Pancreas (tissue), 10 donors: ENCODE measurements around the gene ZNF784. TPM values are rescaled to one million over a fixed set of nuclear protein-coding genes. Genes with fewer than 3 reads are reported as not detected.

ENCODE experiments used
- ATAC-seq, 4 donors: fragments of 200-7000 bp; cut with Tn5 transposase; one replicate each; pipeline versions ENCODE4 v1.8.0 to v1.9.1; 2020; ENCODE audit warnings: mild to moderate bottlenecking in 4 of 4, moderate library complexity in 4 of 4
- DNase-seq, 6 donors: peaks; one replicate each; pipeline ENCODE4 v3.0.0-alpha.2; 2020
- FAIRE-seq: peaks from 2 replicates; lab custom pipeline; 2012; peaks lifted over from hg19 to GRCh38; lab: Jason Lieb, UNC
- H3K27ac ChIP-seq, 4 donors: fragments of 200-600 bp; sonication (generic); 1 replicate in 3 of 4; 2 replicates in 1 of 4; pipeline versions ENCODE4 v1.5.0 to v1.8.0; 2020
- H3K27me3 ChIP-seq, 4 donors: fragments of 200-600 bp; one replicate each; pipeline ENCODE4 v1.8.0; 2021
- H3K36me3 ChIP-seq, 3 donors: fragments of 200-600 bp; sonication (generic) in 1 of 3; one replicate each; pipeline versions ENCODE4 v1.5.0 to v1.8.0; 2020 to 2021
- H3K4me1 ChIP-seq, 3 donors: fragments of 200-600 bp; one replicate each; pipeline ENCODE4 v1.8.0; 2021
- H3K4me3 ChIP-seq, 4 donors: fragments of 200-600 bp; sonication (generic) in 2 of 4; one replicate each; pipeline versions ENCODE4 v1.5.0 to v1.8.0; 2020 to 2021
- H3K9me3 ChIP-seq, 4 donors: fragments of 200-600 bp; one replicate each; pipeline ENCODE4 v1.8.0; 2021
- CTCF ChIP-seq, 4 donors: fragments of 200-600 bp; sonication (generic) in 3 of 4; IDR thresholded peaks; one replicate each; pipeline versions ENCODE4 v1.5.0 to v1.8.0; 2021; ENCODE audit warnings: antibody characterized with exemption in 4 of 4
- WGBS, 2 donors: extraction: QIAGEN DNeasy Blood & Tissue Kit; methylation state at CpG; one replicate each; pipeline ENCODE4 v1.1.7; 2013; 5-methylcytosine and 5-hydroxymethylcytosine counted together
- intact Hi-C, 3 donors: fragments of 100-400 bp; cut with DNase I; formaldehyde crosslinking; loops; one replicate each; pipeline versions ENCODE4 v1.11.1 to v1.14.2; 2022
- polyA plus RNA-seq, 2 donors: library from polyadenylated mRNA; stranded (reverse); fragments of 200-250 nt; gene quantifications; one replicate each; pipeline ENCODE4 v1.2.3, GENCODE V29; 2013
- total RNA-seq, 6 donors: library from RNA; stranded (reverse); fragmentation: NEBNext Ultra II Directional in 4 of 6; extraction: Animal tissue kit (Norgen Biotek cat#: 25700) in 4 of 6; gene quantifications; one replicate each; pipeline versions ENCODE4 v1.2.1 to v1.2.4, GENCODE V29; 2021 to 2023
- donor health status: healthy with polysubstance abuse.
- donor health status: DM: no; HTN: no; CAD: no; lungs with moderate emphysema.
- donor health status: DM: no; HTN: no; CAD: no.
- donor health status: control.
- donor health status: control.
- donor health status: Bipolar disorder and iron deficiency.
- donor health status: DM: yes; HTN: yes; CAD: no.
- donor health status: DM: no; HTN: no; CAD: no.
- donor health status: DM: no; HTN: no; CAD: no.
- donor health status: DM: yes; HTN: yes; CAD: no.

Gene ZNF784
- total and polyA plus RNA-seq, 8 donors = 3.7 to 12.9 (median 5.1) TPM

DNA sequence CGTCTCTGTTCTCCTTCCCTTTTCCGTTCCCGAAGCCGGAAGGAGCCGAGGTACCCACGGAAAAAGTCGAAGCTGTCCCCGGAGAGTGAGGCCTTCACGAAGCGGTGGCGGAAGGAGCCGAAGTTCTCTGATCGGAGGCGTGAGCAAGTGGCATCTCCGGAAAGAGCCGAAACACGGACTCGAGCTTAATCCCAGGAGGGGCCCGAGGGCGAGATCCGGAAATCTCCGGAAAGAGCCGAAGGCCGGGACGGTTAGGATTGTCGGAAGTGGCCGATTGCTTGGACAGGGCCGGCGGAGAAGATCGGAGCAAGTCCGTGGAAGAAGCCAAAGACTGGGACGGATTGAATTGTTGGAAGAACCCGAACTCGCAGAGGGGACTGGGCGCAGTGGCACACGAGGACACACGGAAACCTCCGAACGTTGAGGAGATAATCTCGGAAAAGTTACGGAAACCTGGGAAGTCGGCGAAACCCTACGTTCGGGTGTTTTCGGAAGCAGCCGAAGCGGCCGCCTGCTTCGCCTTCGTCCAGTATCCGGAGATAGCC, 30.0 kb upstream of the ZNF784 start:
- Histone ChIP-seq H3K27ac (peak overlapping the region; percentile 98 to 99 (median 98)), H3K36me3 (peaks cover 0 to 4% (median under 1%) of the 10 kb centered on the region in 3 donors), H3K9me3 (no peaks in the 10 kb centered on the region), H3K4me1 (peaks cover 18 to 24% (median 22%) of the 10 kb centered on the region in 3 donors), H3K4me3 (peak overlapping the region; percentile 66 to 100 (median 97)), H3K27me3 (no peaks in the 10 kb centered on the region)
- DNase-seq = peak; percentile 96 to 100 (median 99)
- intact Hi-C loops = no loop called here
- 0 to 1% methylated on average over 52 of the region's 52 CpGs for WGBS, 2 donors
- TF ChIP-seq CTCF (IDR thresholded peaks at IDR 0.05) = no peak
- ATAC-seq = peak; percentile 76 to 89 (median 82)
- peak; percentile 97 for FAIRE-seq

DNA sequence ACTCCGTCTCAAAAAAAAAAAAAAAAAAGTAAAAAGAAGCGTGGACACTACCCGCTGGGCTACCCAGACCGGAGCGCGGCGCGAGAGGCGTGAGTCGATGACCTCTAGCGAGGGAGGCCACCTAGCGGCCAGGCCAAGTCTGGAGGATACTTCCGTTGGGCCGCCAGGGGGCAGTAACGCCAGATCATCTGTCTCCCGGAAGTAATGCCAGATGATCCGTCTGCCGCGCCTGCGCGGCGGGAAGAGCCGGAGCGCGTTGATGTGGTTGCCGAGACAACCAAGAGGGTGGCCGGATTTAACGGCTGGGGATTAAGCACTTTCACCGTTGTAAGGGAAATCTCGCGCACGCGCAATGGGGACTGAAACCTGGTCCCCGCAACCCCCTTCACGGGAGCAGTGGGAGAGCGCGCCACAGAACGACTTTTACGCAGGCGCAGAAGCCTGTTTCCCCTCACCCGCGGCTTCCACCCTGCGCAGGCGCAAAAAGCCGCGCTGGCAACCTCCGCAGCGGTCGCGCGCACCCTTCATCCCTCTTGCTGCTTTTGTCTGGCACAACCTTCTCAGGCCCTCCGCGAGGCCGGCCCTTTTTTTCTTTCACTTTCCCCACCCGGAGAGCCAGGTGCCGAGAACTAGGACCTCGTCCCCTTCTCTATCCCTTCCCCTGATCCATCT, 29.4 kb upstream of the ZNF784 start:
- no peaks in the 10 kb centered on the region for H3K36me3 ChIP-seq

DNA sequence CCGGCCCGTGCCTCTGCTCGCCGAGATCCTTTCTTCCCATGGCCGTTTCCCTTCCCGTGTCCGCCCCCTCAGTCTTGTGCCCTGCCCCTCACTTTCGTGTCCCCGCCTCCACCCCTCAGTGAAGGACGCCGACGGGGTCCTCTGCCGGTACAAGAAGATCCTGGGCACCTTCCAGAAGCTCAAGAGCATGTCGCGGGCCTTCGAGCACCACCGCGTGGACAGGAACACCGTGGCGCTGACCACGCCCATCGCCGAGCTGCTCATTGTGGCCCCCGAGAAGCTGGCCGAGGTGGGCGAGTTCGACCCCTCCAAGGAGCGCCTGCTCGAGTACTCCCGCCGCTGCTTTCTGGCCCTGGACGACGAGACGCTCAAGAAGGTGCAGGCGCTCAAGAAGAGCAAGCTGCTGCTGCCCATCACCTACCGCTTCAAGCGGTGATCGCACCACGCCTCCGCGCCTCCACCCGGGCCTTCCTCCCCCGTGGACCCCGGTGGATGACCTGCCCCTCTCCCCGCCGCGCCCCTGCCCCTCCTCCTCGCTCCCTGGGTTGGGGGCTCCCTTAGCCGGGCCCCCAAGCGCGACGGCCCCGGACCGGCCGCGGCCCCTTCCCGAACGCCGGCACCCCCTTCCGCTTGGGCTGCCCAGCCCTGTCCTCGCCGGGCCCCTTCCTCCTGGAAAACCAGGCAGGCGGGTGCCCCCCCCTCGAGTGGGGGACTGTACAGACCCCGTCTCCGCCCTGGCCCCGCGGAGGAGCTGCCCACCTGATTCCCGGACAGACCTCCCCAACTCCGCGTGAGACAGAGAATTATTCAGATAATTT, 28.2 kb upstream of the ZNF784 start:
- Histone ChIP-seq H3K27ac (no peak overlapping the region), H3K9me3 (no peaks in the 10 kb centered on the region), H3K27me3 (no peaks in the 10 kb centered on the region), H3K36me3 (no peaks in the 10 kb centered on the region), H3K4me3 (no peak overlapping the region), H3K4me1 (peaks cover 14 to 23% (median 17%) of the 10 kb centered on the region in 3 donors)
- intact Hi-C loops = no loop called here
- no peak for TF ChIP-seq CTCF (IDR thresholded peaks at IDR 0.05)
- FAIRE-seq (no peak), DNase-seq (peak in 4 of 6 donors; percentile 56 to 85 (median 68)), ATAC-seq (no peak)
- WGBS, 2 donors = 85% methylated on average over 65 to 71 of the region's 71 CpGs

More for the DNA sequence above, 29.4 kb upstream of the ZNF784 start:
- no peaks in the 10 kb centered on the region for H3K27me3 ChIP-seq
- peak; percentile 98 to 100 (median 98) for TF ChIP-seq CTCF (IDR thresholded peaks at IDR 0.05)
- no peaks in the 10 kb centered on the region for H3K9me3 ChIP-seq
- FAIRE-seq (peak; percentile 84), DNase-seq (peak; percentile 95 to 100 (median 98)), ATAC-seq (peak; percentile 58 to 77 (median 71))
- 0% methylated on average over 49 to 57 of the region's 57 CpGs for WGBS, 2 donors
- intact Hi-C loops = no loop called here
- H3K4me3 ChIP-seq = peak overlapping the region; percentile 66 to 100 (median 97)
- H3K27ac ChIP-seq = peak overlapping the region; percentile 98 to 99 (median 98)
- H3K4me1 ChIP-seq = peaks cover 18 to 25% (median 24%) of the 10 kb centered on the region in 3 donors

GRCh38 chr19:55651236-55651635, 26.9 kb upstream of the ZNF784 start:
- Histone ChIP-seq H3K9me3 (no peaks in the 10 kb centered on the region), H3K36me3 (no peaks in the 10 kb centered on the region), H3K27me3 (no peaks in the 10 kb centered on the region), H3K27ac (no peak overlapping the region), H3K4me3 (no peak overlapping the region), H3K4me1 (peaks cover 4 to 15% (median 10%) of the 10 kb centered on the region in 3 donors)
- ATAC-seq = no peak
- DNase-seq = peak in 3 of 6 donors; percentile 20 to 78 (median 46)
- WGBS, 2 donors = 83 to 85% methylated on average over 18 of the region's 18 CpGs
- intact Hi-C loops = no loop called here
- FAIRE-seq = no peak
- no peak for TF ChIP-seq CTCF (IDR thresholded peaks at IDR 0.05)
